H9 (cell line): ENCODE results near the gene OR2AT4. TPM values are rescaled to one million over a fixed set of nuclear protein-coding genes. Genes with fewer than 3 reads are reported as not detected.

ENCODE experiments used
- DNase-seq: peaks from one replicate; pipeline ENCODE4 v3.0.0-alpha.2; 2017
- H2AFZ ChIP-seq: one replicate; pipeline ENCODE4 v1.6.1; 2013; ENCODE audit warnings: mild to moderate bottlenecking, low read length, control low read depth, moderate library complexity
- H2AK5ac ChIP-seq: 2 replicates; pipeline ENCODE4 v1.6.1; 2013; ENCODE audit warnings: low read length, control low read depth, mixed read lengths; ENCODE audit not compliant: insufficient read length
- H2BK120ac ChIP-seq: one replicate; pipeline ENCODE4 v1.6.1; 2013; ENCODE audit warnings: low read depth, mild to moderate bottlenecking, low read length, control low read depth, inconsistent platforms; ENCODE audit not compliant: poor library complexity, severe bottlenecking
- H2BK12ac ChIP-seq: 2 replicates; pipeline ENCODE4 v1.6.1; 2013; ENCODE audit warnings: low read length, control low read depth, mixed read lengths, low read depth; ENCODE audit not compliant: insufficient read length
- H2BK15ac ChIP-seq: 2 replicates; pipeline ENCODE4 v1.6.1; 2013; ENCODE audit warnings: low read depth, low read length, control low read depth
- H2BK20ac ChIP-seq: one replicate; pipeline ENCODE4 v1.6.1; 2013; ENCODE audit warnings: low read depth, mild to moderate bottlenecking, low read length, control low read depth, inconsistent platforms; ENCODE audit not compliant: poor library complexity, severe bottlenecking
- H2BK5ac ChIP-seq: 2 replicates; pipeline ENCODE4 v1.6.1; 2013; ENCODE audit warnings: low read length, control low read depth, mixed read lengths; ENCODE audit not compliant: insufficient read length
- H3K14ac ChIP-seq: 2 replicates; pipeline ENCODE4 v1.6.1; 2013; ENCODE audit warnings: low read length, control low read depth; ENCODE audit not compliant: insufficient read depth
- H3K18ac ChIP-seq: 2 replicates; pipeline ENCODE4 v1.6.1; 2013; ENCODE audit warnings: low read depth, mild to moderate bottlenecking, mixed read lengths, low read length, control low read depth; ENCODE audit not compliant: insufficient read length
- H3K23ac ChIP-seq: 2 replicates; pipeline ENCODE4 v1.6.1; 2013; ENCODE audit warnings: low read length, control low read depth, mixed read lengths, low read depth; ENCODE audit not compliant: insufficient read length
- H3K23me2 ChIP-seq: 2 replicates; pipeline ENCODE4 v1.6.1; 2013; ENCODE audit warnings: low read depth, mild to moderate bottlenecking, mixed read lengths, low read length, control low read depth; ENCODE audit not compliant: insufficient read length, poor library complexity, severe bottlenecking
- H3K27ac ChIP-seq: 2 replicates; pipeline ENCODE4 v1.5.1; 2013; ENCODE audit warnings: low read length, control low read depth, mixed read lengths, low read depth; ENCODE audit not compliant: insufficient read length
- H3K27me3 ChIP-seq: 2 replicates; pipeline ENCODE4 v1.6.1; 2013; ENCODE audit warnings: low read length, control low read depth, inconsistent platforms; ENCODE audit not compliant: insufficient read depth
- H3K4ac ChIP-seq: 2 replicates; pipeline ENCODE4 v1.6.1; 2013; ENCODE audit warnings: low read depth, mild to moderate bottlenecking, control low read depth, inconsistent platforms, low read length, moderate library complexity
- H3K4me1 ChIP-seq: 2 replicates; pipeline ENCODE4 v1.6.1; 2013; ENCODE audit warnings: low read length, control low read depth, inconsistent platforms; ENCODE audit not compliant: insufficient read depth
- H3K4me2 ChIP-seq: 2 replicates; pipeline ENCODE4 v1.6.1; 2013; ENCODE audit warnings: low read length, control low read depth, mixed read lengths; ENCODE audit not compliant: insufficient read length, insufficient read depth
- H3K56ac ChIP-seq: 2 replicates; pipeline ENCODE4 v1.6.1; 2013; ENCODE audit warnings: low read depth, mild to moderate bottlenecking, mixed read lengths, low read length, control low read depth; ENCODE audit not compliant: insufficient read length
- H3K79me1 ChIP-seq: 2 replicates; pipeline ENCODE4 v1.6.1; 2013; ENCODE audit warnings: low read depth, mild to moderate bottlenecking, moderate library complexity, low read length, control low read depth, inconsistent platforms; ENCODE audit not compliant: insufficient read depth, poor library complexity, severe bottlenecking
- H3K79me2 ChIP-seq: 2 replicates; pipeline ENCODE4 v1.6.1; 2013; ENCODE audit warnings: low read length, control low read depth, inconsistent platforms; ENCODE audit not compliant: insufficient read depth
- H3K9ac ChIP-seq: 2 replicates; pipeline ENCODE4 v1.6.1; 2013; ENCODE audit warnings: low read length, control low read depth, mixed read lengths; ENCODE audit not compliant: insufficient read length; ENCODE audit errors: extremely low read depth
- H3K9me3 ChIP-seq: one replicate; pipeline ENCODE4 v1.6.1; 2013; ENCODE audit warnings: low read depth, low read length, inconsistent platforms; ENCODE audit not compliant: control insufficient read depth
- H3T11ph ChIP-seq: one replicate; pipeline ENCODE4 v1.6.1; 2013; ENCODE audit warnings: mild to moderate bottlenecking, low read length, control low read depth, inconsistent platforms
- H4K20me1 ChIP-seq: one replicate; pipeline ENCODE4 v1.6.1; 2013; ENCODE audit not compliant: control insufficient read depth, insufficient read length, insufficient read depth
- H4K5ac ChIP-seq: 2 replicates; pipeline ENCODE4 v1.6.1; 2013; ENCODE audit warnings: low read depth, mild to moderate bottlenecking, mixed read lengths, low read length, control low read depth; ENCODE audit not compliant: insufficient read length
- H4K8ac ChIP-seq: replicated peaks from 2 replicates; pipeline ENCODE4 v1.6.1; 2013; ENCODE audit warnings: low read length, control low read depth, mixed read lengths, low read depth; ENCODE audit not compliant: insufficient read length
- H4K91ac ChIP-seq: 2 replicates; pipeline ENCODE4 v1.6.1; 2013; ENCODE audit warnings: low read depth, mild to moderate bottlenecking, moderate library complexity, mixed read lengths, low read length, control low read depth; ENCODE audit not compliant: insufficient read length
- H3K27ac Mint-ChIP-seq, 3 experiments: 2 replicates in 2 of 3; 3 replicates in 1 of 3; pipeline ENCODE4 v1.8.0; 2020 to 2021; ENCODE audit warnings: mixed read lengths in 3 of 3, mild to moderate bottlenecking in 1 of 3, moderate library complexity in 1 of 3
- H3K27me3 Mint-ChIP-seq: 2 replicates; pipeline ENCODE4 v1.8.0; 2021; ENCODE audit warnings: low read depth, mild to moderate bottlenecking, moderate library complexity, mixed read lengths
- H3K36me3 Mint-ChIP-seq, 3 experiments: 2 replicates in 2 of 3; 3 replicates in 1 of 3; pipeline ENCODE4 v1.8.0; 2020 to 2021; ENCODE audit warnings: low read depth in 3 of 3, mixed read lengths in 3 of 3; ENCODE audit not compliant: insufficient read depth in 1 of 3
- H3K4me1 Mint-ChIP-seq, 2 experiments: 2 replicates each; pipeline ENCODE4 v1.8.0; 2020; ENCODE audit warnings: mixed read lengths in 2 of 2
- H3K4me3 Mint-ChIP-seq, 2 experiments: 2 replicates in 1 of 2; 3 replicates in 1 of 2; pipeline ENCODE4 v1.8.0; 2020 to 2021; ENCODE audit warnings: mild to moderate bottlenecking in 2 of 2, mixed read lengths in 2 of 2, moderate library complexity in 1 of 2
- H3K9me3 Mint-ChIP-seq, 2 experiments: 2 replicates in 1 of 2; 3 replicates in 1 of 2; pipeline ENCODE4 v1.8.0; 2020; ENCODE audit warnings: mild to moderate bottlenecking in 2 of 2, mixed read lengths in 2 of 2, moderate library complexity in 1 of 2
- WGBS: extraction: QIAGEN DNeasy Blood & Tissue Kit; methylation state at CpG from one replicate; pipeline ENCODE4 v1.1.7; 2013; ENCODE audit warnings: missing lambda C conversion rate, low lambda C conversion rate, mixed read lengths; ENCODE audit not compliant: insufficient read length; ENCODE audit errors: extremely low coverage; 5-methylcytosine and 5-hydroxymethylcytosine counted together
- total RNA-seq: library from RNA; stranded (reverse); gene quantifications from 2 replicates; pipeline ENCODE4 v1.2.1, GENCODE V29; 2021
- TF ChIP-seq, protein P1 (sequence below): fragments of 200-600 bp; sonication (generic); conservative IDR thresholded peaks from 3 replicates; pipeline ENCODE4 v1.8.0; 2021; ENCODE audit warnings: antibody characterized with exemption, mild to moderate bottlenecking

Gene OR2AT4
- total RNA-seq, 1 experiment from 2014 or later = not detected

DNA sequence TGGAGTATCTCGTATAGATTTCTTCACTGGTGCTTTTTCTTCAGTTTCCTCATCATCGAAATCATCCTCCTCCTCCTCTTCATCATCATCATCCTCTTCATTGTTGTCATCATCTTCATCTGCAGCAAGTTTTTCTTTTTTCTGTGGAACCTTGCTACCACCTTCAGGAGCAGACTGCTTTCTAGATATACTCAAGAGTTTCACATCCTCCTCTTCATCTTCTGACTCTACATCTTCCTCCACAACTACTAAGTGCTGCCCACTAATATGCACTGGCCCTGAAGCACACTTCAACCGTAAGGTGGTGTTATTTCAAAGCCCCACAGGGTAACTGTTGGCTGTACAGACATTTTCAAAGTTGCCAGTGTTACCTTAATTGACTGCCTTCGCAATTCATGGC lies 17.1 kb downstream of the OR2AT4 start:
- no peak for DNase-seq
- no CpG with 5 or more reads among the region's 4 CpGs for WGBS
- Histone ChIP-seq H3K23ac (no peak overlapping the region), H3K4me2 (no peak overlapping the region), H4K5ac (no peak overlapping the region), H2AFZ (no peak overlapping the region), H3T11ph (no peak overlapping the region), H3K9ac (no peak overlapping the region), H3K23me2 (no peaks in the 10 kb centered on the region), H2BK12ac (no peak overlapping the region), H3K14ac (no peak overlapping the region), H2BK120ac (no peak overlapping the region), H3K79me2 (no peaks in the 10 kb centered on the region), H3K9me3 (no peaks in the 10 kb centered on the region), H3K4me1 (no peaks in the 10 kb centered on the region), H2AK5ac (no peak overlapping the region), H3K27ac (no peak overlapping the region), H3K27me3 (no peaks in the 10 kb centered on the region), H4K91ac (no peak overlapping the region), H3K56ac (no peak overlapping the region), H4K8ac (no peak overlapping the region), H3K18ac (no peak overlapping the region), H2BK20ac (no peak overlapping the region), H2BK5ac (no peak overlapping the region), H3K79me1 (no peaks in the 10 kb centered on the region), H4K20me1 (no peaks in the 10 kb centered on the region), H3K4ac (no peak overlapping the region), H2BK15ac (no peak overlapping the region)
- no peaks in the 10 kb centered on the region for H3K9me3 Mint-ChIP-seq
- H3K4me1 Mint-ChIP-seq = peaks cover 4 to 8% of the 10 kb centered on the region in 2 experiments; a peak in 2 of 4 replicates
- TF ChIP-seq, protein P1, sequence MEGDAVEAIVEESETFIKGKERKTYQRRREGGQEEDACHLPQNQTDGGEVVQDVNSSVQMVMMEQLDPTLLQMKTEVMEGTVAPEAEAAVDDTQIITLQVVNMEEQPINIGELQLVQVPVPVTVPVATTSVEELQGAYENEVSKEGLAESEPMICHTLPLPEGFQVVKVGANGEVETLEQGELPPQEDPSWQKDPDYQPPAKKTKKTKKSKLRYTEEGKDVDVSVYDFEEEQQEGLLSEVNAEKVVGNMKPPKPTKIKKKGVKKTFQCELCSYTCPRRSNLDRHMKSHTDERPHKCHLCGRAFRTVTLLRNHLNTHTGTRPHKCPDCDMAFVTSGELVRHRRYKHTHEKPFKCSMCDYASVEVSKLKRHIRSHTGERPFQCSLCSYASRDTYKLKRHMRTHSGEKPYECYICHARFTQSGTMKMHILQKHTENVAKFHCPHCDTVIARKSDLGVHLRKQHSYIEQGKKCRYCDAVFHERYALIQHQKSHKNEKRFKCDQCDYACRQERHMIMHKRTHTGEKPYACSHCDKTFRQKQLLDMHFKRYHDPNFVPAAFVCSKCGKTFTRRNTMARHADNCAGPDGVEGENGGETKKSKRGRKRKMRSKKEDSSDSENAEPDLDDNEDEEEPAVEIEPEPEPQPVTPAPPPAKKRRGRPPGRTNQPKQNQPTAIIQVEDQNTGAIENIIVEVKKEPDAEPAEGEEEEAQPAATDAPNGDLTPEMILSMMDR = no peak
- H3K27ac Mint-ChIP-seq = no peak overlapping the region
- no peak overlapping the region for H3K4me3 Mint-ChIP-seq
- H3K36me3 Mint-ChIP-seq = no peaks in the 10 kb centered on the region
- H3K27me3 Mint-ChIP-seq = peaks cover 13% of the 10 kb centered on the region
